Testis (tissue), 3 donors: ENCODE measurements around the gene VWF. TPM values are rescaled to one million over a fixed set of nuclear protein-coding genes. Genes with fewer than 3 reads are reported as not detected.

Source experiments
- DNase-seq: peaks from one replicate; pipeline ENCODE4 v3.0.0-alpha.2; 2019
- H3K27ac ChIP-seq, 2 donors: fragments of 200-600 bp; sonication (generic); one replicate each; pipeline ENCODE4 v1.5.1; 2019
- H3K27me3 ChIP-seq: fragments of 200-600 bp; sonication (generic); one replicate; pipeline ENCODE4 v1.5.1; 2019
- H3K36me3 ChIP-seq: fragments of 200-600 bp; sonication (generic); one replicate; pipeline ENCODE4 v1.5.1; 2017; ENCODE audit warnings: low read depth; ENCODE audit errors: missing control alignments
- H3K4me1 ChIP-seq: fragments of 200-600 bp; sonication (generic); one replicate; pipeline ENCODE4 v1.5.1; 2019
- H3K4me3 ChIP-seq, 2 donors: fragments of 200-600 bp; sonication (generic); one replicate each; pipeline ENCODE4 v1.5.1; 2017 to 2019
- H3K9me3 ChIP-seq: fragments of 200-600 bp; sonication (generic); one replicate; pipeline ENCODE4 v1.5.1; 2017
- CTCF ChIP-seq, 3 experiments: fragments of 450-650 bp in 2 of 3; fragments of 200-600 bp in 1 of 3; sonication (generic) in 1 of 3; IDR thresholded peaks; one replicate each; pipeline ENCODE4 v1.5.1; 2016 to 2019; ENCODE audit warnings: antibody characterized with exemption in 3 of 3, mild to moderate bottlenecking in 2 of 3, moderate library complexity in 1 of 3
- POLR2A ChIP-seq: fragments of 450-650 bp; IDR thresholded peaks from one replicate; pipeline ENCODE4 v1.6.1; 2017; ENCODE audit warnings: antibody characterized with exemption, mild to moderate bottlenecking, moderate library complexity
- WGBS, 2 donors: methylation state at CpG; one replicate each; pipeline ENCODE4 v1.1.5; 2018; 5-methylcytosine and 5-hydroxymethylcytosine counted together
- intact Hi-C: fragments of 100-400 bp; cut with DNase I; formaldehyde crosslinking; loops from one replicate; pipeline ENCODE4 v1.15.1; 2023; ENCODE audit warnings: low total_unique reads
- polyA plus RNA-seq: library from polyadenylated mRNA; stranded (reverse); fragments of 350-450 nt; fragmentation: Illumina TruSeq; extraction: RNeasy Lipid Tissue Mini Kit (QIAGEN cat#74804); gene quantifications from one replicate; pipeline ENCODE4 v1.2.3, GENCODE V29; 2014; ENCODE audit warnings: low read depth, low replicate concordance; ENCODE audit not compliant: insufficient read depth
- total RNA-seq, 2 donors: library from RNA; depleted of rRNA; stranded (reverse); fragments of >200 nt; gene quantifications; one replicate each; pipeline ENCODE4 v1.2.3, GENCODE V29; 2016

The VWF gene
- total and polyA plus RNA-seq, 3 donors from 2014 or later: 68.3 to 86.2 (median 83.7) TPM

GRCh38 chr12:6123258-6123657 is 1.2 kb downstream of the VWF start:
- 90 to 98% methylated on average over 8 to 9 of the region's 9 CpGs for WGBS, 2 donors
- DNase-seq: no peak
- TF ChIP-seq POLR2A (no peak), CTCF (IDR thresholded peaks at IDR 0.05) (no peak)
- Histone ChIP-seq H3K36me3 (no peaks in the 10 kb centered on the region), H3K27ac (peak overlapping the region in 1 of 2 donors; percentile 15), H3K4me3 (no peak overlapping the region), H3K27me3 (no peaks in the 10 kb centered on the region), H3K9me3 (no peaks in the 10 kb centered on the region), H3K4me1 (peaks cover 3% of the 10 kb centered on the region)
- intact Hi-C loops: no loop called here

DNA sequence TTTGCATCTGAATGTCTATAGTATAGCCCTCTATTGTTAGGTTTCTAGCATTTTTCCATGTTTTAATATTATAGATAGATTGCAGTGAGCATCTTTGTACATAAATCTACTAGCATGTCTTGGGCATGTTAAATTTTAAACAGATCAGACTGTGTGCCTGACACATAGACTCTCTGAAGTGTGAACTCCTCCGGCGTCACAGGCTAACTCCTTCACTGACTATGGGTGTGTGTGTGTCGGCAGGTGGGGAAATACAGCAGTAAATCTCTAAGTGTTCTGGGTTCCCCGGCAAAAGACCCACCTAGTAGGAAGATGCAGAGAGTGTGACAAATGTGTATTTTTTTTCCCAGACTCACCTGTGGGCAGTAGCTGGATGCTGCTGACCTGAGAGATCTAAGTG is 2.3 kb downstream of the VWF start:
- no peak overlapping the region for H3K4me3 ChIP-seq
- H3K27ac ChIP-seq: no peak overlapping the region

DNA sequence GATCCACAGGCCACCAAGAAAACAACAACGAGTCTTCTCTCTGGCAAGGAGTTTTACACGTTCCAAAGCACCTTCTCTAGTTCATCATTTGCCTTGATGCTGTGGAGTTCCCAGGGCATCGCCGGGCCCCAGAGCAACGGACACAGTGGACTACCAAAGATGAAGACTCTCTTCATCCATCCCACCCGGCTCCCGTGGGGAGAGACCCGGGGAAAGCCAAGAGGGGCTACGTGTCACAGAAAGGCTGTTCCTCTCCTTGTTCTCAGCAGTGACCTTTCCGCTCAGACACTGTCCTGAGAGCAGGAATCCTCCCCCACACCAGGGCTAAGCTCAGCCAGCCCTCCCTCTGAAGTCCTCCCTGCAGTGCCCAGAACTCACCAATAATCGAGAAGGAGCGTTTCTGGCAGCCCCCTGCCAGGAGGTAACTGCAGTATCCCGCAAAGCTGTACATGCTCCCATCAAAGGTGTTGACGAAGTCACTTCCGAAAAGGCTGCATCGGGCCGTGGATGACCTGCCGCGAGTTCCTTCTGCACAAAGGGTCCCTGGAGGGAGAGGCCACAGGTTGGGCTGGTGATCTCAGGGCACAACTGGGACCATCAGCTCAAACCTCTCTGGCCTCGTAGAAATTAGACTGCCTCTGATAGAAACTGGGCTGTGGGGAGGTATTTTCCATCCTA is 3.5 kb downstream of the VWF start:
- Histone ChIP-seq H3K27ac (no peak overlapping the region), H3K4me3 (no peak overlapping the region)

More for the DNA sequence above, 2.3 kb downstream of the VWF start:
- Histone ChIP-seq H3K4me1 (peaks cover 3% of the 10 kb centered on the region), H3K9me3 (no peaks in the 10 kb centered on the region), H3K27me3 (no peaks in the 10 kb centered on the region), H3K36me3 (no peaks in the 10 kb centered on the region)
- TF ChIP-seq CTCF (IDR thresholded peaks at IDR 0.05) (no peak), POLR2A (no peak)
- 89 to 90% methylated on average over 4 of the region's 4 CpGs for WGBS, 2 donors
- intact Hi-C loops: no loop called here
- peak; percentile 0 for DNase-seq

GRCh38 chr12:6118891-6119568 is 5.4 kb downstream of the VWF start:
- no peaks in the 10 kb centered on the region for H3K27me3 ChIP-seq
- no peaks in the 10 kb centered on the region for H3K36me3 ChIP-seq
- intact Hi-C loops: no loop called here
- H3K4me1 ChIP-seq: peaks cover 3% of the 10 kb centered on the region
- H3K9me3 ChIP-seq: no peaks in the 10 kb centered on the region
- no peak overlapping the region for H3K4me3 ChIP-seq
- no peak overlapping the region for H3K27ac ChIP-seq
- no peak for DNase-seq
- TF ChIP-seq CTCF (IDR thresholded peaks at IDR 0.05) (no peak), POLR2A (no peak)
- 57 to 76% methylated on average over 9 of the region's 9 CpGs for WGBS, 2 donors

More for the DNA sequence above, 3.5 kb downstream of the VWF start:
- Histone ChIP-seq H3K27me3 (no peaks in the 10 kb centered on the region), H3K9me3 (no peaks in the 10 kb centered on the region), H3K36me3 (no peaks in the 10 kb centered on the region), H3K4me1 (peaks cover 3% of the 10 kb centered on the region)
- intact Hi-C loops: no loop called here
- WGBS, 2 donors: 54 to 73% methylated on average over 11 to 20 of the region's 20 CpGs
- no peak for DNase-seq
- TF ChIP-seq CTCF (IDR thresholded peaks at IDR 0.05) (no peak), POLR2A (no peak)
